Measurements from ENCODE around the gene HOXA6.

GRCh38 chr7:27138985-27139333 lies 8.6 kb downstream of the HOXA6 start:
- TF ChIP-seq POLR2A (IDR thresholded peaks at IDR 0.05; ENCODE audit: low read depth, low read length), result no peak
- TF ChIP-seq POLR2AphosphoS5 (IDR thresholded peaks at IDR 0.05; ENCODE audit: insufficient read depth, low read depth, low read length), result no peak
- TF ChIP-seq MAX (IDR thresholded peaks at IDR 0.05; ENCODE audit: insufficient read depth, insufficient read length), result no peak
- no peak for TF ChIP-seq CTCF (IDR thresholded peaks at IDR 0.05; ENCODE audit: extremely low read depth in 1 of 2, insufficient read depth in 1 of 2, low read depth in 1 of 2, low read length in 2 of 2)
- TF ChIP-seq EZH2 (IDR thresholded peaks at IDR 0.05; ENCODE audit: borderline replicate concordance, low read depth, low read length, severe bottlenecking), result no peak
- no peak for TF ChIP-seq FOS (IDR thresholded peaks at IDR 0.05; ENCODE audit: borderline replicate concordance, insufficient read depth, low read length)
- TF ChIP-seq JUN (IDR thresholded peaks at IDR 0.05; ENCODE audit: borderline replicate concordance, insufficient read depth, insufficient read length, low read depth), result no peak
- no peak for TF ChIP-seq MYC (IDR thresholded peaks at IDR 0.05; ENCODE audit: low read depth, low read length)

Data from endothelial cell of umbilical vein (primary cell).